ENCODE data around the gene IGF2R. TPM values are rescaled to one million over a fixed set of nuclear protein-coding genes. Genes with fewer than 3 reads are reported as not detected.
A peak's percentile ranks its signal among the peaks of the same experiment; 100 is the strongest.

The IGF2R gene
- total and polyA plus RNA-seq, 2 of the 13 experiments (the other 11 are each of a cell fraction or from before 2014, with no cell fraction given): 38.3 to 70.0 TPM

GRCh38 chr6:160137130-160137988, 168.5 kb downstream of the IGF2R start (continued):
- 0 out of 2 replicates have a peak, but pooled peaks have one; percentile 41 for TF ChIP-seq ZNF576 (CRISPR knock-in tag; IDR thresholded peaks at IDR 0.05)
- no peak for TF ChIP-seq ZNF543 (CRISPR knock-in tag; IDR thresholded peaks at IDR 0.05)
- TF ChIP-seq REST (IDR thresholded peaks at IDR 0.05; ENCODE audit: borderline replicate concordance in 1 of 2, low read depth in 1 of 2, low read length in 2 of 2): 0 out of 4 replicates have a peak, but pooled peaks of 1 of the 2 experiments have one; percentile 28
- TF ChIP-seq MTA3 (CRISPR knock-in tag; IDR thresholded peaks at IDR 0.05): no peak
- peak; percentile 65 for TF ChIP-seq ZBTB25 (CRISPR knock-in tag; IDR thresholded peaks at IDR 0.05)
- TF ChIP-seq MIER3 (CRISPR knock-in tag; IDR thresholded peaks at IDR 0.05; ENCODE audit: borderline replicate concordance): peak; percentile 93; the same call in 1 of the 2 replicates
- TF ChIP-seq HNRNPUL1 (IDR thresholded peaks at IDR 0.05; ENCODE audit: low read depth, low read length): no peak
- TF ChIP-seq ZNF710 (CRISPR knock-in tag; IDR thresholded peaks at IDR 0.05; ENCODE audit: borderline replicate concordance): peak; percentile 75
- peak; percentile 67 for TF ChIP-seq MXD1 (CRISPR knock-in tag; IDR thresholded peaks at IDR 0.05)
- TF ChIP-seq GFI1 (CRISPR knock-in tag; IDR thresholded peaks at IDR 0.05; ENCODE audit: borderline replicate concordance): peak; percentile 78; the same call in 1 of the 2 replicates
- TF ChIP-seq ARID5B (CRISPR knock-in tag; IDR thresholded peaks at IDR 0.05): peak; percentile 98
- peak; percentile 75; the same call in 1 of the 2 replicates for TF ChIP-seq ZBTB7A (CRISPR knock-in tag; IDR thresholded peaks at IDR 0.05)

All from HepG2 (cell line).